SK-N-MC (cell line): Measurements from ENCODE around the gene SPRR3.
"Not testable (repeated sequence)": the region's sequence is repeated elsewhere in the genome, so short reads cannot be mapped to it uniquely, and the experiment has no call there.

ENCODE experiments used
- DNase-seq: peaks from one replicate; pipeline ENCODE4 v3.0.0-alpha.2; 2011; ENCODE audit warnings: low read depth, low spot score
- H3K27ac ChIP-seq: fragments of 200-600 bp; sonication (generic); 2 replicates; pipeline ENCODE4 v1.5.1; 2016; ENCODE audit warnings: mixed run types
- H3K36me3 ChIP-seq: fragments of 200-600 bp; sonication (generic); 2 replicates; pipeline ENCODE4 v1.6.1; 2017; ENCODE audit warnings: antibody characterized with exemption, low read length, mixed read lengths; ENCODE audit not compliant: insufficient read depth
- H3K4me3 ChIP-seq: fragments of 200-600 bp; sonication (generic); 2 replicates; pipeline ENCODE4 v1.5.1; 2016
- H3K9ac ChIP-seq: fragments of 200-600 bp; sonication (generic); 2 replicates; pipeline ENCODE4 v1.8.0; 2017; ENCODE audit warnings: mixed run types, mixed read lengths; ENCODE audit not compliant: insufficient read length
- H3K9me3 ChIP-seq: fragments of 200-600 bp; sonication (generic); 2 replicates; pipeline ENCODE4 v1.6.1; 2017; ENCODE audit warnings: low read depth, mild to moderate bottlenecking, antibody characterized with exemption, low read length, moderate library complexity, mixed read lengths
- EZH2 ChIP-seq: fragments of 200-600 bp; sonication (generic); IDR thresholded peaks from one replicate; pipeline ENCODE4 v1.6.1; 2017; ENCODE audit warnings: antibody characterized with exemption
- FOXP2 ChIP-seq: optimal IDR thresholded peaks from 2 replicates; pipeline ENCODE3; 2011; ENCODE audit warnings: mild to moderate bottlenecking, moderate library complexity; ENCODE audit not compliant: insufficient read depth; ENCODE audit errors: extremely low read length, control extremely low read depth
- POLR2AphosphoS5 ChIP-seq: IDR thresholded peaks from 2 replicates; pipeline ENCODE4 v1.6.1; 2012; ENCODE audit warnings: mild to moderate bottlenecking, low read depth, low read length, borderline replicate concordance

SPRR3 gene

GRCh38 chr1:152996633-152997400, 4.7 kb upstream of the SPRR3 start:
- Histone ChIP-seq H3K36me3 (no peaks in the 10 kb centered on the region), H3K27ac (no peak overlapping the region), H3K9me3 (no peaks in the 10 kb centered on the region), H3K4me3 (no peak overlapping the region), H3K9ac (no peak overlapping the region)
- DNase-seq = no peak
- TF ChIP-seq POLR2AphosphoS5 (no peak), FOXP2 (no peak)

GRCh38 chr1:152997901-152998300, 3.6 kb upstream of the SPRR3 start:
- TF ChIP-seq POLR2AphosphoS5 (no peak), FOXP2 (no peak), EZH2 (no peak)
- Histone ChIP-seq H3K27ac (no peak overlapping the region), H3K9ac (no peak overlapping the region), H3K4me3 (no peak overlapping the region), H3K36me3 (no peaks in the 10 kb centered on the region), H3K9me3 (no peaks in the 10 kb centered on the region)
- DNase-seq = no peak

DNA sequence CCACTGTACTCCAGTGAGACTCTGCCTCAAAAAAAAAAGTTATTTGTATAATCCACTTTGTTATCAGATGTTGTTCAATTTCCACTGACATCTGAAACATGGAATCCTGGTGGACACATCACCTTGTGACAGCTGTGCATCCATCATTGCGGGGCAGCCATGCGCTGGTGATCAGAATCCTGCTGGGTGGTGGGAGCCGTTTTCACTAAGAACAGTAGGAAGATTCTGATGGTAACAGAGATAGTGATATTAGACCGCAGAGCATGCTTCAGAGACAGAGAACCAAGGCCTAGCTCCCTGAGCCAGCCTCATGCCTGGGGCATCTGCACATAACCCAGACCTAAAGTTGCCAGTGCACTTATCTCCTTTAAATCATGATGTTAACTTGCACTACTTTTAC, 3.1 kb upstream of the SPRR3 start:
- no peak for DNase-seq
- Histone ChIP-seq H3K9ac (no peak overlapping the region), H3K9me3 (no peaks in the 10 kb centered on the region), H3K36me3 (no peaks in the 10 kb centered on the region), H3K4me3 (no peak overlapping the region), H3K27ac (no peak overlapping the region)
- TF ChIP-seq POLR2AphosphoS5 (no peak), EZH2 (no peak), FOXP2 (no peak)

DNA sequence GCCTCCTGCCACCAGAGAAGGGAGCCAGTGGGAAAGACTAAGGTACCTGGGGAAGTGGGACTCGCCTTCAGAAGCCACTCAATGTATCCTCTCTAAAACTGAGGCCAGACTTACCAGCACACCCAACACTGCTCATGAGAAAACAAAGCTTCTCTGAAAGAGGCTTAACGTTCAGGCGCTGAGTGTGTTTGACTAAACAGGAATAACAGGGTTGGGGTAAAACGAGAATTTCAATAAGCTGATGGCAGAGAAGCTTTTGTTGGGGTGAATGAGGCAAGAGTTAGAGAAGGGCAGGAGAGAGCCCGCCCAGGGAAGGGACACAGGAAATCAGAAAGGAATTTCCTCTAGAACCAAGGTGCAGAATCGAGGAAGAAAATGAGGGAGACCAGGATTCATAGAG, 1.7 kb upstream of the SPRR3 start:
- no peak overlapping the region for H3K9ac ChIP-seq
- H3K36me3 ChIP-seq = no peaks in the 10 kb centered on the region
- no peaks in the 10 kb centered on the region for H3K9me3 ChIP-seq
- no peak overlapping the region for H3K27ac ChIP-seq
- TF ChIP-seq FOXP2 = no peak
- no peak for TF ChIP-seq EZH2
- no peak for TF ChIP-seq POLR2AphosphoS5
- no peak for DNase-seq
- H3K4me3 ChIP-seq = no peak overlapping the region

DNA sequence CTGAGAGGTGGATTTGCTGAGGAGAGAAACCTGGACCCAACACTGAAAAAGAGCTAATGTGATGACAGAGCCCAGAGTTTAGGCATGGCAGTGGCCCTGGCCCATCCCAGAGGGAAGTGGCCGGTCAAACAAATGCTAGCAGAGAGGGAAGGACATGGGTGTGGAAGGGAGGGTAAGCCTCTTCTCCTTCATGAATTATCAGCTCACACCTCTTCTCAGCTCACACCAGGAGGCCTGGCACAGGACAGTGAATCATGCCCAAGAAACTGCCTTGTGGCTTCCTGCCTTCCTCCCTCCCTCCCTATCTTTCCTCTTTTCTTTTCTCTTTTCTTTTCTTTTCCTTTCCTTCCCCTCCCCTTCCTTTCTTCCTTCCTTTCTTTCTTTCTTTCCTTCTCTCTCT, 1.3 kb upstream of the SPRR3 start:
- H3K4me3 ChIP-seq = no peak overlapping the region
- no peak overlapping the region for H3K27ac ChIP-seq
- DNase-seq = no peak
- no peaks in the 10 kb centered on the region for H3K36me3 ChIP-seq
- TF ChIP-seq POLR2AphosphoS5 = no peak
- TF ChIP-seq FOXP2 = no peak
- no peak for TF ChIP-seq EZH2
- no peak overlapping the region for H3K9ac ChIP-seq
- H3K9me3 ChIP-seq = no peaks in the 10 kb centered on the region

- DNase-seq = not testable (repeated sequence)
These were observed 9.7 kb downstream of the SPRR3 start for GRCh38 chr1:153011235-153011758.

DNA sequence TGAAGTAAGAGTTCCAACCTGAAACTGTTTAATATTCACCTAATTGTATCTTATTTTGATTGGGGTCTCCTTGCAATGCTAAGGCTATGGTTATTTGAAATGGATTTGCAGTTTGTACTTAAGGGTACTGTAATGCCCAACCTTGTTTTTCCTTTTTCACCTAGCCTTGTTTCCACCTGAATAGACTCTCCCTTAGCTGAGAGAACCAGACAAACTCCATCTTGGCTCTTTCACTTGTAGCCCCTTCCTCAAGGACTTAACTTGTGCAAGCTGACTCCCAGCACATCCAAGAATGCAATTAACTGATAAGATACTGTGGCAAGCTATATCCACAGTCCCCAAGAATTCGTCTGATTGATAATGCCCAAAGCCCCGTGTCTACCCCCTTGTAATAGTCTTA, 20.3 kb downstream of the SPRR3 start:
- not testable (repeated sequence) for H3K4me3 ChIP-seq, DNase-seq, H3K9ac ChIP-seq, H3K27ac ChIP-seq, H3K9me3 ChIP-seq, H3K36me3 ChIP-seq

More at GRCh38 chr1:153011235-153011758, 9.7 kb downstream of the SPRR3 start:
- not testable (repeated sequence) for H3K9me3 ChIP-seq, H3K9ac ChIP-seq, H3K4me3 ChIP-seq, H3K27ac ChIP-seq, H3K36me3 ChIP-seq

GRCh38 chr1:153022340-153022739, 20.8 kb downstream of the SPRR3 start:
- H3K36me3 ChIP-seq, H3K4me3 ChIP-seq, H3K27ac ChIP-seq, DNase-seq, H3K9ac ChIP-seq, H3K9me3 ChIP-seq: not testable (repeated sequence)

GRCh38 chr1:153023109-153023508, 21.6 kb downstream of the SPRR3 start:
- H3K9ac ChIP-seq = no peak overlapping the region
- H3K4me3 ChIP-seq = no peak overlapping the region
- DNase-seq = no peak
- no peak for TF ChIP-seq EZH2
- no peak for TF ChIP-seq FOXP2
- TF ChIP-seq POLR2AphosphoS5 = no peak
- H3K27ac ChIP-seq = no peak overlapping the region
- no peaks in the 10 kb centered on the region for H3K36me3 ChIP-seq
- no peaks in the 10 kb centered on the region for H3K9me3 ChIP-seq
